ENCODE data around the gene MEGF8.

DNA sequence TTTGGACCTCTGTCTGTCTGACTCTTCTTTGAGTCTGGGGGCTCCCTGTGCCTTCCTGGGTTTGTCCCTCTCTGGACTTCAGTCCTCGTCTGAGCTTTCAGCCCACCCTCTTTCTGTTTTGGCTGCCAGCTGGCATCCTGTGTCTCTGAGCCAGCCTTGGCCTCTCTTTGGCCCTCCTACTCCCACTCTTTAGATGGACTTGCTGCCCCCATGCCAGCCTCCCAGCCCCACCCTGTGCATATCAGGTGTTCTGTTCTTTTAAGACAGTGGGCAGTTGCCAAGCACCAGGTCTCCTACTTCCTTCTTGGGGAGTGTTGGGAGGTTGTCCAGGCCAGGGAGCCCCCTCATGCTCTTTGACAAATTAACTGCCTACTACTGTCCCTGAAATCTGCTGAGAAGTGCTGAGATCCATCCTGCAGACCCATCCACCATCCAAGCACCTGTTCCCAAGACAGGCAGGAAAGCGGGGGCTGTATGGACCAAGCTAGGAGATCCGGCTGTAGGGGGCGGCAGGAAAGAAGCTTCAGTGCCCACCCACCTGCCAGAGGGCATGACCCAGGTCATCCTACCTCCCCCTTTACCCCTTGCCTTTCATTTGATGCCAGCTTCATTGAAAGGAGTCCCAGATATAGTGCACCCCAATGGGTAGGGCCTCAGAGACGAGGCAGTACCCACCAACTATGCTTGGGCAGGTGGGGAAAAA is 46.8 kb upstream of the MEGF8 start:
- TF ChIP-seq, protein P1, sequence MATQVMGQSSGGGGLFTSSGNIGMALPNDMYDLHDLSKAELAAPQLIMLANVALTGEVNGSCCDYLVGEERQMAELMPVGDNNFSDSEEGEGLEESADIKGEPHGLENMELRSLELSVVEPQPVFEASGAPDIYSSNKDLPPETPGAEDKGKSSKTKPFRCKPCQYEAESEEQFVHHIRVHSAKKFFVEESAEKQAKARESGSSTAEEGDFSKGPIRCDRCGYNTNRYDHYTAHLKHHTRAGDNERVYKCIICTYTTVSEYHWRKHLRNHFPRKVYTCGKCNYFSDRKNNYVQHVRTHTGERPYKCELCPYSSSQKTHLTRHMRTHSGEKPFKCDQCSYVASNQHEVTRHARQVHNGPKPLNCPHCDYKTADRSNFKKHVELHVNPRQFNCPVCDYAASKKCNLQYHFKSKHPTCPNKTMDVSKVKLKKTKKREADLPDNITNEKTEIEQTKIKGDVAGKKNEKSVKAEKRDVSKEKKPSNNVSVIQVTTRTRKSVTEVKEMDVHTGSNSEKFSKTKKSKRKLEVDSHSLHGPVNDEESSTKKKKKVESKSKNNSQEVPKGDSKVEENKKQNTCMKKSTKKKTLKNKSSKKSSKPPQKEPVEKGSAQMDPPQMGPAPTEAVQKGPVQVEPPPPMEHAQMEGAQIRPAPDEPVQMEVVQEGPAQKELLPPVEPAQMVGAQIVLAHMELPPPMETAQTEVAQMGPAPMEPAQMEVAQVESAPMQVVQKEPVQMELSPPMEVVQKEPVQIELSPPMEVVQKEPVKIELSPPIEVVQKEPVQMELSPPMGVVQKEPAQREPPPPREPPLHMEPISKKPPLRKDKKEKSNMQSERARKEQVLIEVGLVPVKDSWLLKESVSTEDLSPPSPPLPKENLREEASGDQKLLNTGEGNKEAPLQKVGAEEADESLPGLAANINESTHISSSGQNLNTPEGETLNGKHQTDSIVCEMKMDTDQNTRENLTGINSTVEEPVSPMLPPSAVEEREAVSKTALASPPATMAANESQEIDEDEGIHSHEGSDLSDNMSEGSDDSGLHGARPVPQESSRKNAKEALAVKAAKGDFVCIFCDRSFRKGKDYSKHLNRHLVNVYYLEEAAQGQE (IDR thresholded peaks at IDR 0.05), result no peak
- no peak for TF ChIP-seq RAD21 (IDR thresholded peaks at IDR 0.05)
- TF ChIP-seq HNF4G (IDR thresholded peaks at IDR 0.05), result no peak
- TF ChIP-seq, protein P2, sequence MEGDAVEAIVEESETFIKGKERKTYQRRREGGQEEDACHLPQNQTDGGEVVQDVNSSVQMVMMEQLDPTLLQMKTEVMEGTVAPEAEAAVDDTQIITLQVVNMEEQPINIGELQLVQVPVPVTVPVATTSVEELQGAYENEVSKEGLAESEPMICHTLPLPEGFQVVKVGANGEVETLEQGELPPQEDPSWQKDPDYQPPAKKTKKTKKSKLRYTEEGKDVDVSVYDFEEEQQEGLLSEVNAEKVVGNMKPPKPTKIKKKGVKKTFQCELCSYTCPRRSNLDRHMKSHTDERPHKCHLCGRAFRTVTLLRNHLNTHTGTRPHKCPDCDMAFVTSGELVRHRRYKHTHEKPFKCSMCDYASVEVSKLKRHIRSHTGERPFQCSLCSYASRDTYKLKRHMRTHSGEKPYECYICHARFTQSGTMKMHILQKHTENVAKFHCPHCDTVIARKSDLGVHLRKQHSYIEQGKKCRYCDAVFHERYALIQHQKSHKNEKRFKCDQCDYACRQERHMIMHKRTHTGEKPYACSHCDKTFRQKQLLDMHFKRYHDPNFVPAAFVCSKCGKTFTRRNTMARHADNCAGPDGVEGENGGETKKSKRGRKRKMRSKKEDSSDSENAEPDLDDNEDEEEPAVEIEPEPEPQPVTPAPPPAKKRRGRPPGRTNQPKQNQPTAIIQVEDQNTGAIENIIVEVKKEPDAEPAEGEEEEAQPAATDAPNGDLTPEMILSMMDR (IDR thresholded peaks at IDR 0.05; ENCODE audit: low read depth, low read length, missing input control), result no peak
- TF ChIP-seq FOXA1 (IDR thresholded peaks at IDR 0.05), result no peak
- TF ChIP-seq JUND (IDR thresholded peaks at IDR 0.05), result no peak
- TF ChIP-seq, protein P3, sequence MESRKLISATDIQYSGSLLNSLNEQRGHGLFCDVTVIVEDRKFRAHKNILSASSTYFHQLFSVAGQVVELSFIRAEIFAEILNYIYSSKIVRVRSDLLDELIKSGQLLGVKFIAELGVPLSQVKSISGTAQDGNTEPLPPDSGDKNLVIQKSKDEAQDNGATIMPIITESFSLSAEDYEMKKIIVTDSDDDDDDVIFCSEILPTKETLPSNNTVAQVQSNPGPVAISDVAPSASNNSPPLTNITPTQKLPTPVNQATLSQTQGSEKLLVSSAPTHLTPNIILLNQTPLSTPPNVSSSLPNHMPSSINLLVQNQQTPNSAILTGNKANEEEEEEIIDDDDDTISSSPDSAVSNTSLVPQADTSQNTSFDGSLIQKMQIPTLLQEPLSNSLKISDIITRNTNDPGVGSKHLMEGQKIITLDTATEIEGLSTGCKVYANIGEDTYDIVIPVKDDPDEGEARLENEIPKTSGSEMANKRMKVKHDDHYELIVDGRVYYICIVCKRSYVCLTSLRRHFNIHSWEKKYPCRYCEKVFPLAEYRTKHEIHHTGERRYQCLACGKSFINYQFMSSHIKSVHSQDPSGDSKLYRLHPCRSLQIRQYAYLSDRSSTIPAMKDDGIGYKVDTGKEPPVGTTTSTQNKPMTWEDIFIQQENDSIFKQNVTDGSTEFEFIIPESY (IDR thresholded peaks at IDR 0.05), result no peak
- TF ChIP-seq, protein P4, sequence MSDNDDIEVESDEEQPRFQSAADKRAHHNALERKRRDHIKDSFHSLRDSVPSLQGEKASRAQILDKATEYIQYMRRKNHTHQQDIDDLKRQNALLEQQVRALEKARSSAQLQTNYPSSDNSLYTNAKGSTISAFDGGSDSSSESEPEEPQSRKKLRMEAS (IDR thresholded peaks at IDR 0.05), result no peak
- TF ChIP-seq TAF1 (conservative IDR thresholded peaks at IDR 0.05), result no peak
- TF ChIP-seq, protein P5, sequence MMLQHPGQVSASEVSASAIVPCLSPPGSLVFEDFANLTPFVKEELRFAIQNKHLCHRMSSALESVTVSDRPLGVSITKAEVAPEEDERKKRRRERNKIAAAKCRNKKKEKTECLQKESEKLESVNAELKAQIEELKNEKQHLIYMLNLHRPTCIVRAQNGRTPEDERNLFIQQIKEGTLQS (IDR thresholded peaks at IDR 0.05), result no peak
- no peak for TF ChIP-seq HNF4A (conservative IDR thresholded peaks at IDR 0.05)
- no peak for TF ChIP-seq GABPA (IDR thresholded peaks at IDR 0.05 in 1 of 2, conservative IDR thresholded peaks at IDR 0.05 in 1 of 2)

Data from liver (tissue), 3 donors.